ENCODE measurements around the gene GARRE1. TPM values are rescaled to one million over a fixed set of nuclear protein-coding genes. Genes with fewer than 3 reads are reported as not detected.

GARRE1 gene
- total RNA-seq, 1 donor from 2014 or later: 17.2 TPM

DNA sequence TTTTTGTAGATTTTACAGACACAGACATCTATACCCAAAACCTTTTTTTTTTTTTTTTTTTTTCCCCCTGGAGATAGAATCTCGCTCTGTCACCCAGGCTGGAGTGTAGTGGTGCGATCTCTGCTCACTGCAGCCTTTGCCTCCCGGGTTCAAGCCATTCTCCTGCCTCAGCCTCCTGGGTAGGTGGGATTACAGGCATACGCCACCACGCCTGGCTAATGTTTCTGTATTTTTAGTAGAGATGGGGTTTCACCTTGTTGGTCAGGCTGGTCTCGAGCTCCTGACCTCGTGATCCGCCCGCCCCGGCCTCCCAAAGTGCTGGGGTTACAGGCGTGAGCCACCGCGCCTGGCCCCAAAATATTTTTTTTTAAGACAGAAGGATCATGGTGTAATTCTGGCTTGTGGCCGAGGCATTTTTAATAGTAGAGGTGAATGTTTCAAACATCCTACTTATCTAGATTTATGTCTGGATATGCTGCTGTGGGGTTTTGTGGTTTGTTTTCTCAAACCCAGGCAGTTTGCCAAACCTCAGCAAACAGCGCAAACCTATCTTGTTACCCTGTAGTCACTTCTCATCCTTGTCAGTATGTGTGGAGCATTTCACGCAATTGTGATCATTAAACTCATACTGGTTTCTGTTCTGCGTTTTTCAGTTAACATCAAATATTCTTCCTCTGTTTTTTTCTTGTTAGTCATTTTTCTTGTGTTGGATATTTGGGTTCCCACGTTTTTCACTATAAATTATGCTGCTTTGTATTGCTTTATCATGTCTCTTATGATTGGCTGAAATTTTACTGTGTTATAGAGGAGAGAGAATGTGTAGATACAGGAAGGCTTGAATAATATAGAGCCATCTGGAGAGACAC is 36.2 kb upstream of the GARRE1 start:
- no peaks in the 10 kb centered on the region for H3K27me3 ChIP-seq (ENCODE audit: control insufficient read depth in 3 of 3, insufficient read depth in 3 of 3, low read length in 3 of 3)
- H3K27ac ChIP-seq (ENCODE audit: low read depth, low read length): no peak overlapping the region
- H3K4me1 ChIP-seq (ENCODE audit: control insufficient read depth in 3 of 3, insufficient read depth in 3 of 3, low read length in 3 of 3): peaks cover 0 to 6% (median 5%) of the 10 kb centered on the region in 3 donors
- no peak overlapping the region for H3K4me3 ChIP-seq (ENCODE audit: low read length in 3 of 3)
- H3K9me3 ChIP-seq (ENCODE audit: control insufficient read depth in 3 of 3, low read length in 3 of 3): no peaks in the 10 kb centered on the region
- H3K36me3 ChIP-seq (ENCODE audit: control insufficient read depth in 3 of 3, insufficient read depth in 3 of 3, low read length in 3 of 3): peaks cover 20 to 43% (median 26%) of the 10 kb centered on the region in 3 donors
- no peak overlapping the region for H3K9ac ChIP-seq (ENCODE audit: low read depth in 1 of 3, low read length in 3 of 3)

DNA sequence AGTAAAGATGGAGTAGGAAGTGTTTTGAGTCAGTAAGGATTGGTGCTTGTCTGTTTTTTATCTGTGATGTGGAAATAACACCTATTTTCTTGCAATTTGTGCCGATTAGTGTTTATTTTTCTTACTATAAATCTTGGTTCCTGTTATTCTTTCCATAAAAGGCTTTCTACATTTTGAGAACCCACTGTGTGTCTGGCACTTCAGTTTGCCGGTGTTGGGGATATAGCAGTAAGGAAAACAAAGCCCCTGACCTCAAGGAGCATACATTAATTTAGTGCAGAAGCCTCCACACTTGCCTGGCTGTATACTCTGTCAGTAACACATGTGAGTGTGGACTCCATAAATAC is 35.6 kb upstream of the GARRE1 start:
- Histone ChIP-seq H3K27me3 (ENCODE audit: control insufficient read depth in 3 of 3, insufficient read depth in 3 of 3, low read length in 3 of 3) (no peaks in the 10 kb centered on the region), H3K27ac (ENCODE audit: low read depth, low read length) (no peak overlapping the region), H3K4me3 (ENCODE audit: low read length in 3 of 3) (no peak overlapping the region), H3K36me3 (ENCODE audit: control insufficient read depth in 3 of 3, insufficient read depth in 3 of 3, low read length in 3 of 3) (peaks cover 26 to 49% (median 29%) of the 10 kb centered on the region in 3 donors), H3K4me1 (ENCODE audit: control insufficient read depth in 3 of 3, insufficient read depth in 3 of 3, low read length in 3 of 3) (peaks cover 0 to 6% (median 5%) of the 10 kb centered on the region in 3 donors), H3K9me3 (ENCODE audit: control insufficient read depth in 3 of 3, low read length in 3 of 3) (no peaks in the 10 kb centered on the region), H3K9ac (ENCODE audit: low read depth in 1 of 3, low read length in 3 of 3) (no peak overlapping the region)

DNA sequence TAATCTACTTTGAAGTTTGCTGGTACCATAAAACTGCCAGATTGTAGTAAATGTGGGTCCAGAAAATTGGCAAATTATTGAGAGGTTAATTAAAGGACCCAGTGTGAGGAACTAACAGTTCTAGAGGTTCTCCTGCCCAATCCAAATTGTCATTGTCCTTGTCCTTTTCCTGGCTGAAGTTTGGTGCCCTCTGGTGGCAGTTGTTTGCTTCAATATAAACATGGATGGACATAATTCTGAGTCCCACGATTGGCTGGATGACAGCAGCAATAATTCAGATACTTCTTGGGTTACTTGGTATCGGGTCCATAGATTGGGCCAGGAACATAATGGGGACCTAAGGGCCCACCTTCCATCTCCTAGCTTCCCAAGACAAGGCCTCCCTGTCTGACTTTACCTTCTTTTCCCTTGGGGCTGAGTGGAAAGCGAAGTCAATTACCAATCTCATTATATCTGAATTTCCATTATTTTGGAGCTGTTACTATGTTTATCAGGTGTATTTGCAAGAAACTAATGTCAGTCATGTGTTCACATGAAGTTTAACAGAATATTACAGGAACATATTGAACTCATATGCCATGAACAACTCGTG is 33.8 kb upstream of the GARRE1 start:
- Histone ChIP-seq H3K9me3 (ENCODE audit: control insufficient read depth in 3 of 3, low read length in 3 of 3) (no peaks in the 10 kb centered on the region), H3K4me1 (ENCODE audit: control insufficient read depth in 3 of 3, insufficient read depth in 3 of 3, low read length in 3 of 3) (peaks cover 0 to 6% (median 5%) of the 10 kb centered on the region in 3 donors), H3K27ac (ENCODE audit: low read depth, low read length) (no peak overlapping the region), H3K4me3 (ENCODE audit: low read length in 3 of 3) (no peak overlapping the region), H3K9ac (ENCODE audit: low read depth in 1 of 3, low read length in 3 of 3) (no peak overlapping the region), H3K36me3 (ENCODE audit: control insufficient read depth in 3 of 3, insufficient read depth in 3 of 3, low read length in 3 of 3) (peaks cover 34 to 57% (median 39%) of the 10 kb centered on the region in 3 donors), H3K27me3 (ENCODE audit: control insufficient read depth in 3 of 3, insufficient read depth in 3 of 3, low read length in 3 of 3) (no peaks in the 10 kb centered on the region)

DNA sequence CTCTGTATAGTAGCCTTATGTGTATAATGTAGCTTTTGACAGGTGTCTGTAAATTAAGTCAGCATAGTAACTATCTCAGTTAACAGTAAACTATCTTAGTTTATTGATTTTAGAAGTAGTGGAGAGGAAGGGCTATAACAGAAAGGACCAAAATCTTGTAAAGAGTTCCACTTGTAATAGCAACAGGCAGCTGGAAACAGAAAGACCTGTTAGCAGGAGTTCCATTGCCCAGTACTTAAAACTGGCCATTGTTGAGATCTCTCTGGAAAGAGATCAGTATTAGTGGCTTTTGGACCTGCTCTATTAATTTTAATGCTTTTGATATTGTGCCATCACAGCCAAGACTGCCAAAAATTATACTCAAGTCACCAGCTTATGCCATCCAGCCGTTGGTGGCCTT is 32.0 kb upstream of the GARRE1 start:
- Histone ChIP-seq H3K4me1 (ENCODE audit: control insufficient read depth in 3 of 3, insufficient read depth in 3 of 3, low read length in 3 of 3) (peaks cover 0 to 6% (median 5%) of the 10 kb centered on the region in 3 donors), H3K9ac (ENCODE audit: low read depth in 1 of 3, low read length in 3 of 3) (no peak overlapping the region), H3K9me3 (ENCODE audit: control insufficient read depth in 3 of 3, low read length in 3 of 3) (no peaks in the 10 kb centered on the region), H3K4me3 (ENCODE audit: low read length in 3 of 3) (no peak overlapping the region), H3K27ac (ENCODE audit: low read depth, low read length) (no peak overlapping the region), H3K27me3 (ENCODE audit: control insufficient read depth in 3 of 3, insufficient read depth in 3 of 3, low read length in 3 of 3) (no peaks in the 10 kb centered on the region), H3K36me3 (ENCODE audit: control insufficient read depth in 3 of 3, insufficient read depth in 3 of 3, low read length in 3 of 3) (peaks cover 32 to 63% (median 50%) of the 10 kb centered on the region in 3 donors)

DNA sequence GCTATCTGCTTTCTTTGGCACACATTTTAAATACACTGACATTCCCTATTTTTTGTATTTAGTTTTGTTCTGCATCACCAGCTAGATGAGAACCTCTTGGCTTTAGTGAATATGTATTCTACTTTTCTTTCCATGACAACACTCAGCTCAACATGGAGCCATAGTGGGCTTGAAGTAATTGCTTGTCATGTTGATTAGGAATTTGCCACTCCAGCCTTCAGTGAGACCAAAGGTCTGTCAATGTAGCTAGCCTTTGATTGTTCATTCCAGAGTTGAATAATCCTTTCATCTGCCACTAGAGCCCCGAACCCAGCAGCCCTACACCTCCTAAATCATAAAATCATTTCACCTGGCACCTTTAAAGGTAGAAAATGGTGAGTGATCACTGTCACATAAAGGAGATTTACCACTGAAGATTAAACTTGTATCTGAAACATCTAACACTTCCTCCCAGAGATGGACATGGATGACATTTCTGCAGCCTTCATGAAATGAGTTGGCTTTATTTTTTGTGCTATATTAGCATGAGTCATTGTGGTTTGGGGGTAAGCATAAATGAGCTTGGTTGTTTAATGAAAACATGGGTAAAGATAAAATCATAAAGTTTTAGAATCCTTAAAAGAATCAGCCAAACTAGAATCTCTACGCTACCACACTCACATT is 29.2 kb upstream of the GARRE1 start:
- Histone ChIP-seq H3K27me3 (ENCODE audit: control insufficient read depth in 3 of 3, insufficient read depth in 3 of 3, low read length in 3 of 3) (no peaks in the 10 kb centered on the region), H3K36me3 (ENCODE audit: control insufficient read depth in 3 of 3, insufficient read depth in 3 of 3, low read length in 3 of 3) (peaks cover 41 to 79% (median 68%) of the 10 kb centered on the region in 3 donors)

DNA sequence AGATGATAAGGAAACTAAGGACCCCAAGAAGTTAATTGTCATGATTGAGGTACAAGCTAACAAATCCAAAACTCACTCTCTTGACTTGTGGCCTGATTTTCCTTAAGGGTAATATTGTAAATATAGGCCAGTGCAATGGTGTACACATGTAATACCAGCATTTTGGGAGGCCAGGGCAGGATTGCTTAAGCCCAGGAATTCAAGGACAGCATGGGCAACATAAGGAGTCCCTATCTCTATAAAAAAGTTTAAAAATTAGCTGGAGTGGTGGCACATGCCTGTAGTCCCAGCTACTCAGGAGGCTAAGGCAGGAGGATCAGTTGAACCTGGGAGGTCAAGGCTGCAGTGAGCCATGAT is 28.7 kb upstream of the GARRE1 start:
- Histone ChIP-seq H3K36me3 (ENCODE audit: control insufficient read depth in 3 of 3, insufficient read depth in 3 of 3, low read length in 3 of 3) (peaks cover 41 to 75% (median 70%) of the 10 kb centered on the region in 3 donors), H3K4me3 (ENCODE audit: low read length in 3 of 3) (no peak overlapping the region), H3K27ac (ENCODE audit: low read depth, low read length) (no peak overlapping the region), H3K9me3 (ENCODE audit: control insufficient read depth in 3 of 3, low read length in 3 of 3) (no peaks in the 10 kb centered on the region), H3K27me3 (ENCODE audit: control insufficient read depth in 3 of 3, insufficient read depth in 3 of 3, low read length in 3 of 3) (no peaks in the 10 kb centered on the region), H3K4me1 (ENCODE audit: control insufficient read depth in 3 of 3, insufficient read depth in 3 of 3, low read length in 3 of 3) (no peaks in the 10 kb centered on the region), H3K9ac (ENCODE audit: low read depth in 1 of 3, low read length in 3 of 3) (no peak overlapping the region)

More for the DNA sequence above, 29.2 kb upstream of the GARRE1 start:
- no peaks in the 10 kb centered on the region for H3K9me3 ChIP-seq (ENCODE audit: control insufficient read depth in 3 of 3, low read length in 3 of 3)
- no peaks in the 10 kb centered on the region for H3K4me1 ChIP-seq (ENCODE audit: control insufficient read depth in 3 of 3, insufficient read depth in 3 of 3, low read length in 3 of 3)
- H3K27ac ChIP-seq (ENCODE audit: low read depth, low read length): no peak overlapping the region
- H3K4me3 ChIP-seq (ENCODE audit: low read length in 3 of 3): no peak overlapping the region
- no peak overlapping the region for H3K9ac ChIP-seq (ENCODE audit: low read depth in 1 of 3, low read length in 3 of 3)

DNA sequence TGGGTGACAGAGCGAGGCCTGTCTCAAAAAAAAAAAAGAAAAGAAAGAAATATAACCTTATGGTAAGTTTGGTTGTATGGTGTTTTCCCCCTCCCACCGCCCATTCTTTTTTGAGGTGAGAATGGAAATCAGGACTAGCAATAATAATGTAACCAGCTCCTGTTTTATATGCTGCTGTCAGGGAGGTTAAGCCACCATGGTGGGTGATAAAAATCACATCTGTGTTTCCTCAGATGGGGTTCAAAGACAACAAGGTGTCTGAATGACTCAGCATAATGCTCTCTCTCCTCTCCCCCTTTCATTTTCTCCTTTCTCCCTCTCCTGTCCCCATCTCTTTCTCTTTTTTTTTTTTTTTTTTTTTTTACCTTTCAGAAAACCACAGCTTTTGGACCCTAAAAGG is 28.3 kb upstream of the GARRE1 start:
- Histone ChIP-seq H3K4me1 (ENCODE audit: control insufficient read depth in 3 of 3, insufficient read depth in 3 of 3, low read length in 3 of 3) (no peaks in the 10 kb centered on the region), H3K27ac (ENCODE audit: low read depth, low read length) (no peak overlapping the region), H3K36me3 (ENCODE audit: control insufficient read depth in 3 of 3, insufficient read depth in 3 of 3, low read length in 3 of 3) (peaks cover 44 to 77% (median 68%) of the 10 kb centered on the region in 3 donors), H3K9ac (ENCODE audit: low read depth in 1 of 3, low read length in 3 of 3) (no peak overlapping the region), H3K27me3 (ENCODE audit: control insufficient read depth in 3 of 3, insufficient read depth in 3 of 3, low read length in 3 of 3) (no peaks in the 10 kb centered on the region), H3K9me3 (ENCODE audit: control insufficient read depth in 3 of 3, low read length in 3 of 3) (no peaks in the 10 kb centered on the region), H3K4me3 (ENCODE audit: low read length in 3 of 3) (no peak overlapping the region)

DNA sequence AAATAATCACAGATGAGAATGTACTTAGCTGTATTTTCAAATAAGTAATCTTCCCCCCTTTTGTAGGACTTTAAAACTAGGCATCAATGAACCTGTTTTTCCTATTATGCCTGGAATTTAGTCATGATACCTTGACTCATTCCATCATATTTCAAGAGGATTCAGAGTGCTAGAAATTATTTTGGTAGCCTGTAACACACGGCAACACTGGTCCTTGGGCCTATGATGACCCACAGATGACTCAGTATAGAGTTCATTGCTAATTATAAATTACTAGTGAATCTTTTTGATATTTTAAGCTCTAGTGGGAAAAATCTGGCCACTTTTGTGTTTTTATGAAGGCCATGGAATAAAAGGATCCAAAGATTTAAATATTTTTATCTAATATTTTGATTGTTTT is 26.0 kb upstream of the GARRE1 start:
- Histone ChIP-seq H3K27ac (ENCODE audit: low read depth, low read length) (no peak overlapping the region), H3K4me1 (ENCODE audit: control insufficient read depth in 3 of 3, insufficient read depth in 3 of 3, low read length in 3 of 3) (peaks cover 4 to 10% (median 7%) of the 10 kb centered on the region in 3 donors), H3K36me3 (ENCODE audit: control insufficient read depth in 3 of 3, insufficient read depth in 3 of 3, low read length in 3 of 3) (peaks cover 27 to 55% (median 54%) of the 10 kb centered on the region in 3 donors), H3K9me3 (ENCODE audit: control insufficient read depth in 3 of 3, low read length in 3 of 3) (no peaks in the 10 kb centered on the region), H3K9ac (ENCODE audit: low read depth in 1 of 3, low read length in 3 of 3) (no peak overlapping the region), H3K4me3 (ENCODE audit: low read length in 3 of 3) (no peak overlapping the region), H3K27me3 (ENCODE audit: control insufficient read depth in 3 of 3, insufficient read depth in 3 of 3, low read length in 3 of 3) (no peaks in the 10 kb centered on the region)

DNA sequence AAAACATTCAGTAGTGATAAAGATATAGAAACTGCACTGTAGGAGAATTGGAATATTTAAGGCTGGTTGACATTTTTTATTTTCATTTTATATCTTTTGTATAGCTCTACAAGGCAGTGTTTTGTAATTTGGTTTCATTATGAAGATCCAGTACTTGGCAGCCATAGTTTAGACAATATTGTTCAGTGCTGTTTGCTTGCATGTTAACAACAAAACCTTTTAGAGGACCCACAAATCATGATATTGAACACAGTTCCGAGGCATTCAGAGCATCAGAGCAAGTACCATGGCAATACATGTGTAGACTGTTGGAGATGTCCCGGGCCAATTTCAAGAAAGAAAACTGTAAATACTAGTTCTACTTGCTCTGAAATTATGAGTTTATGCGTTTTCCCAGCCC is 25.6 kb upstream of the GARRE1 start:
- peaks cover 23 to 51% (median 50%) of the 10 kb centered on the region in 3 donors for H3K36me3 ChIP-seq (ENCODE audit: control insufficient read depth in 3 of 3, insufficient read depth in 3 of 3, low read length in 3 of 3)
- no peak overlapping the region for H3K4me3 ChIP-seq (ENCODE audit: low read length in 3 of 3)
- no peaks in the 10 kb centered on the region for H3K27me3 ChIP-seq (ENCODE audit: control insufficient read depth in 3 of 3, insufficient read depth in 3 of 3, low read length in 3 of 3)
- no peak overlapping the region for H3K27ac ChIP-seq (ENCODE audit: low read depth, low read length)
- H3K9ac ChIP-seq (ENCODE audit: low read depth in 1 of 3, low read length in 3 of 3): no peak overlapping the region
- H3K4me1 ChIP-seq (ENCODE audit: control insufficient read depth in 3 of 3, insufficient read depth in 3 of 3, low read length in 3 of 3): peaks cover 4 to 10% (median 7%) of the 10 kb centered on the region in 3 donors
- H3K9me3 ChIP-seq (ENCODE audit: control insufficient read depth in 3 of 3, low read length in 3 of 3): no peaks in the 10 kb centered on the region

DNA sequence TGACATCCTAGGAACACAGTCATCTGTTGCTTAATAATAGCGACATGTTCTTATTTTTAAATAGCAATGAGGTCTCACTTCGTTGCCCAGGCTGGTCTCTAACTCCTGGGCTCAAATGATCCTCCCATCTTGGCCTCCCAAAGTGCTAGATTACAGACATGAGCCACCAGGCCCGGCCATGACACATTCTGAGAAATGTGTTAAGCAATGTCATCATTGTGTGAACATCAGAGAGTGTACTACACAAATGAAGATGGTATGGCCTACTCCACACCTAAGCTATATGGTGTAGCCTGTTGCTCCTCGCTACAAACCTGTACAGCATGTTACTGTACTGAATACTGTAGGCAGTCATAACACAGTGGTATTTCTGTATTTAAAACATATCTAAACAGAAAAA is 24.6 kb upstream of the GARRE1 start:
- peaks cover 16 to 44% (median 42%) of the 10 kb centered on the region in 3 donors for H3K36me3 ChIP-seq (ENCODE audit: control insufficient read depth in 3 of 3, insufficient read depth in 3 of 3, low read length in 3 of 3)
- no peaks in the 10 kb centered on the region for H3K9me3 ChIP-seq (ENCODE audit: control insufficient read depth in 3 of 3, low read length in 3 of 3)
- peaks cover 4 to 10% (median 7%) of the 10 kb centered on the region in 3 donors for H3K4me1 ChIP-seq (ENCODE audit: control insufficient read depth in 3 of 3, insufficient read depth in 3 of 3, low read length in 3 of 3)
- H3K27ac ChIP-seq (ENCODE audit: low read depth, low read length): no peak overlapping the region
- no peak overlapping the region for H3K4me3 ChIP-seq (ENCODE audit: low read length in 3 of 3)
- H3K27me3 ChIP-seq (ENCODE audit: control insufficient read depth in 3 of 3, insufficient read depth in 3 of 3, low read length in 3 of 3): no peaks in the 10 kb centered on the region
- H3K9ac ChIP-seq (ENCODE audit: low read depth in 1 of 3, low read length in 3 of 3): no peak overlapping the region
